Astrocyte of the hippocampus (primary cell): ENCODE measurements around the gene PDCL3.

ENCODE experiments used
- DNase-seq: peaks from one replicate; pipeline ENCODE4 v3.0.0; 2011; ENCODE audit warnings: low read depth, low spot score

Gene PDCL3

DNA sequence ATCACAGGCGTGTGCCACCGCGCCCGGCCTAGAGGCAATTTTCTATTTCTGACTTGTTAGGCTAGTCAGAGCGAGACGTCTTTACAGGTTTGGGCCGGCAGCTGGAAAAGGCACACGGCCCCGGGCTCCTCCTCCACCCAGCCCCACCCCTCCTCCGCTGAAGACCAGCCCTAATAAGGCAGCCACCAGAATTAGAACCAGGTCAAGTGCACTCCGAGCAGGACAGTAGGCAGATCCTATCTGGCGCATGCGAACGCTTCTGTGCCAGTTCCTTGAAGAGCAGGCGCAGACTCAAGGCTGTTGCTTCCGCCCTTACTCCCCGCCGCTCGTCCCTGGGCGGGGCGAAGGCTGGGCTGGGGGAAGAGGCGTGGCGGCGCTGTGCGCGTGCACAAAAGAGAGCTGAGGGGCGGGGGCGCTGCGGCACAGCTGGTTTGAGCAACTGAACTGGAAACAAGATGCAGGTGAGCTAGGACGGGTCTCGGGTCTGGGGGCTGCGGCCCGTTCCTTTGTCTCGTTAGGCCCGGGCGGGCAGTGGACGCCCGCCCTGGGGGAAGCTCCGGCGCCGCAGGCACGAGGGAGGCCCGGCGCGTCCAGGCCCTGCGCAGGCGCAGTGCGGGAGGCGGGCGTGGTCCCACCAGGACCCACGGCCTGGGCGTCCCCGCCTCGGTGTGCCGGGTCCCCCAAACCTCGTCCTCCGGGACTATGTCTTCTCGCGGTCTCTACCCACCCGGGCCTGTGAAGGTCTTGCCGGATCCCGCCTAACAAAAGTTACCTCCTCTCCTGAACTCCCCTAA is at the start of gene PDCL3:
PDCL3 (plus strand) TSS at position 381 of the 794 bp plus-strand sequence; CDS start at position 456, 75 bp downstream.
- peak; percentile 99 for DNase-seq

DNA sequence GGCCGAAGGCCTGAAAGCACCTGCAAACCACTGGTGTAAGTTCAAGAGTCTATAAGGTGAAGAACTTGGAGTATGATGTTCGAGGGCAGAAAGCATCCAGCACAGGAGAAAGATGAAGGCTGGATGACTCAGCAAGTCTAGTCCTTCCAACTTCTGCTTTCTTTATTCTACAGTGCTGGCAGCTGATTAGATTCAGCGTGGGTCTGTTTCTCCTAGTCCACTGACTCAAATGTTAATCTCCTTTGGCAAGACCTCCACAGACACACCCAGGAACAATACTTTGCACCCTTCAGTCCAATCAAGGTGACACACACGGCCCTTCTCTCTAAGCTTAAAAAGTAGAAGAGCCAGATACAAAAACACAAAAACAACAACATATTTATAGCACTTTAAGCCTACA is 49.1 kb upstream of the PDCL3 start:
- peak; percentile 30 for DNase-seq

DNA sequence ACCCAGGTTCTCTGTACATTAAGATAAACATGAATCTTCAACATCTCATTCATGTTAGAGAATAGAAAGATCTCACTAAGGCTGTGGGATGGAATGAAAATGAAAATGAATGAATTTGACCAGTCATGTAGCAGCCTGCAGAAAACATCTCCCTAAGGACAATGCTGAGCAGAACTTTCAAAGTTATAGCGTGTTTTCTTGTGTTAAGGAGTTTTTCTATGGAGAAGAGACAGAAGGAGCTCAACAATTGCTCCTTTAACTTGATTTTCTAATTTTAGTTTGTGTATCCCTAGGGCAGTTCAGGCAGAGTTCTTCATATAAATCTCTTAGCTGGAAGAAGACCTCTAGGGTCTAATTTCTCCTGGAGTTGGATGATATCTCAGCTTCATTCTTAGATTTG is 45.2 kb upstream of the PDCL3 start:
- no peak for DNase-seq

DNA sequence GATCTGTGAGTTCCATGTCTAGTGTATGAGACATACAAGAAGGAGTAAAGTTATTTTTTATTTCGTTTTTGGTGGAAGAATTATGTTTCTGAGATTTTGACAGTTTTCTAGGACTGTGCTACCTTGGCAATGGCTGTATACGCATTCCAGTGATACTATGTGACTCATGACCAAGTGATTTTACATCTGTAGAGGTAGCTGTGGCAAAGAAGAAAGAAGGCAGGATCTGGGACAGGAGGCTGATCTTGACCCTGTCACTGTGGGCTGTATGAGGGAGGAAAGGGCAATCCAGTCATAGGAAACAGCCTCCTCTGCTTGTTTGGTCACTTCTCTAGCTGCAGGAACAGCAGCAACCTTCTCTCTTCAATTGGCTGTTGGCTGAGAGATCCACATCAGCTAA is 44.0 kb upstream of the PDCL3 start:
- peak; percentile 24 for DNase-seq

DNA sequence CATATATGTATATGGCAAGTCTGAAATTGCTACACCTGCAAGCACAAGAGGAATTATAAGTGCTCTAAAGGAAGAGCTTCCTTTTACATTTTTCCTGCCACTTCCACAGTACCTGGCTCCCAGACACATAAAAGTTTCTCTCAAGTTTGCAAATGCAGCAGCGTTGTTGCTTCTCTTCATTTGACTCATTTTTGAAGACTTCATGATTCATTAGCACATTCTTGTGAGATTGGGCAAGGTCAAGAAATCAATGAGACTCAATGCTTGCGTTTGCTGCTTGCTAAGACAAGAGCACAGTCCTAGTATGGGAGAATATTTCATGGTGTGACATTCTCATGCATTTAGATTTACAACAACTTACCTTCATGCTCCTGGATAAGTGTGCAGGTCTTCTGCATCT is 42.6 kb upstream of the PDCL3 start:
- no peak for DNase-seq

- DNase-seq = no peak
Measured at GRCh38 chr2:100522430-100522829, 40.4 kb upstream of the PDCL3 start.

DNA sequence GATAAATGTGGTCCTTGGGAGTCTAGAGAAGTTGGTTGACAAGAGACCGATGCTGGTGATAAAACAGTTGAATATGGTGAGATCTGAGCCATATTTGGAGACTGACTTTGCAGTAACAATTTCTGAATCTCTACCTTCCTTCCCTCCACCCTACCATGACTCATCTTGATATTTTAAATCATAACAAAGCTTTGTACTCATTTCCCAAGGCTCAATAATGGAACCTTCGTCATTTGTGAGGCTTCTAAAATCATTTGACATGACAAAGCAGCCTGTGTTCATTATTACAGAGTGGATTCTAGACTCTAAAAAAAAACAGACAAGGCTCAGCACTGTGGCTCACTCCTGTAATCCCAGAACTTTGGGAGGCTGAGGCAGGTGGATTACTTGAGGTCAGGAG is 38.5 kb upstream of the PDCL3 start:
- no peak for DNase-seq

DNA sequence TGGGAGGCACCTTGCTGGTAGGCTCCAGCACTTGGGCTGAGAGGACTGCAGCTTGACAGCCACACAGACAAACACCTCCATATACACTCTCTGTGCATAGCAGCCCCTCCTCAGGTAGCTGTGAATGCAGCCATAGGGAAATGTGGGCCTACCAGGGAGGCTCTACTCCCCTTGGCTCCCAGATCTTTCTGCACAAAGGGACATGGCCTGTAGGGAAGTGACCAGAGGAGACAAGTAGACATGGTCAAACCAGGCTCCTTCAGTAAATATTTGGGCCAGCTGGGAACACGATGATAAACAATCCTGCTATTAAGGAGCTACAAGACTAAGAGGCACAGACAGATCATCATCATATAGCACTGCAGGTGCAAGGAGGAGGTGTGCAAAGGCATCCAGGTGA is 35.9 kb upstream of the PDCL3 start:
- no peak for DNase-seq

DNA sequence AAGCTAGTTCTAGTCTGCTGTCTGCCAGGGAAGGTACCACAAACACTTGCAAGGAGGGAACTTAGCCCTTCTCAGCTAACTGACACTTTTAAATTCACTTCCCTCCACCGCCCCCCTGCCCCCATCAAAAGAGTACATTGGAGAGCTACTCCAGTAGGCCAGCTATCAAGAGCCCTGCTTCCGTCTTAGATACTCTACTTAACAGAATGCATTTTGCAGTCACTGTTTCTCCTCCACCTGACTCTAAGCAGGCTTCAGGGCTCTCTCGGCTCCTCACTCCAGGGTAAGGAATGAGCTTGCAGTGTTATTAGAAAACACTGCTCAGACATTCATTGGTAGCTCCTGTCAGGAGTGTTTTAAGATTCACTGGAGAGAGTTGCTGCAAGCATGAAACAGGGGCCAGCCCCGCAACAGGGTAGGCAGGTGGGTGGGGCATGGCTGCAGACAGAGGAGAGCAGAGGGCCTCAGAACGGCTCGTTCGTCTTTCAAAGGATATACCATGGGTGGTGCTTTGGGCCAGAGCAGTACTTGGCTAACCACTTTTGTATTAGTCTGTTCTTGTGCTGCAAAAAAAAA is 35.3 kb upstream of the PDCL3 start:
- DNase-seq = no peak

- no peak for DNase-seq
Measured at GRCh38 chr2:100529176-100529575, 33.6 kb upstream of the PDCL3 start.

DNA sequence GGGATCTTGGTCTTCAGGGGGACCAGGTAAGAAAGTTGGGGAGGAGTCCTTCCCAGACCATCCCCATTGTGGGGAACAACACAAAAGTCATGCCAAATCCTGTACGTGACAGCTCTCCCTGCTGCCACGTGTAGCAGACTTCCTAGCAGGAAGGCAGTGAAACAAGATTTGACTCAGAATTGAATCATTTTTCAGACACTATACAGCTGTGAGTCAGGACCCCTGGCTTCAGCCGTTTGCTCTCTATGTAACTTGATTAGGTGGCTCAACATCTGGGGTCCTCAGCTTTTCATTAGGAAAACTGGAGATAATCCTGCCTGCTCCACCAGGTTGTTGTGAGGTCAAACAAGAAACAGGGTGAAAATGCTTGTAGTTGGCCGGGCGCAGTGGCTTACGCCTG is 32.9 kb upstream of the PDCL3 start:
- no peak for DNase-seq

DNA sequence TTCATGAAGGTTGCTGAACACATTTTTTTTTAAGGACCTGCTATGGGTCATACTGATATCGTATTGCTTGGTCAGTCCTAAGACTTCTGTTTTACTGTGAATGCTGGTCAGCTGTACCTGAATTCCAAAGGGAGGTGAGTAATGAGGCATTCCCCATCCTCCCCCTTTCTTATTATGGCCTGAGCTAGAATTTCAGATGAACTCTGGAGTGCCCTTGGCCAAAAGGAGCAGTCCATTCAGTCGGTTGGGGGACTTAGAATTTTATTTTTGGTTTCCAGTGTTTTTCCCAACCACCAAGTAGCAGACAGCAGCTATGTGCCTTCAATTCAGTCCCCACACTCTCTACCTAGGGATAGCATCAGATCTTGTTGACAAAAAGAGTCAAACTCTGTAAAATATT is 26.9 kb upstream of the PDCL3 start:
- DNase-seq = no peak

GRCh38 chr2:100537918-100538317 is 24.9 kb upstream of the PDCL3 start:
- no peak for DNase-seq

DNA sequence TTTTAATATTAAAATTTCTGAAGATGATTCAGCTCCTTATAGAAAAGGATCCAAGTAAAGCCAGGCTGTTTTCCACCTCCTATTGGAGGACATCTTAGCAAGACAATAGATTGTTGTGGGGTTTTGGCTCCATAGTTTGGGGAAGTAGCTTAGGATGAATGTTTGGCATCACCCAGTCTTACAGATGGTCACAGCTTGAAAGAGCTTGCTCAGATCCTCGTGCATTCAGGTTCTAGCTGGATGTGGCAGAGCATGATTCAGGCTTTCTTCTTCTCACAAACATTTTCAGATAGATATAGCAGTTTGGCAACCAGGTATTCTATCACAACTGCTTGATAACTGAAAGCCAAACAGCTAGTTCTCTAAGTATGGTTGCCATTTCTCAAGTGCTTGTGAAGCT is 23.6 kb upstream of the PDCL3 start:
- no peak for DNase-seq

DNA sequence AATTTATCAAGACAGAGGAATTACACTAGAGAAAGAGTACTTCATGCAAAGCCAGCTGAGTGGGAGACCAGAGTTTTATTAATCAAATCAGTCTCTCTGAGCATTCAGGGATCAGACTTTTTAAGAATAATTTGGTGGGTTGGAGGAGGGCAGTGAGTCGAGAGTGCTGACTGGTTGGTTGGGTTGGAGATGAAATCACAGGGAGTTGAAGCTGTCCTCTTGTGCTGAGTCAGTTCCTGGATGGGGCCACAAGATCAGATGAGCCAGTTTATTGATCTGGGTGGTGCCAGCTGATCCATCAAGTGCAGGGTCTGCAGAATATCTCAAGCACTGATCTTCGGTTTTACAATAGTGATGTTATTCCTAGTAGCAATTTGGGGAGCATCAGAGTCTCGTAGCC is 21.4 kb upstream of the PDCL3 start:
- no peak for DNase-seq

DNA sequence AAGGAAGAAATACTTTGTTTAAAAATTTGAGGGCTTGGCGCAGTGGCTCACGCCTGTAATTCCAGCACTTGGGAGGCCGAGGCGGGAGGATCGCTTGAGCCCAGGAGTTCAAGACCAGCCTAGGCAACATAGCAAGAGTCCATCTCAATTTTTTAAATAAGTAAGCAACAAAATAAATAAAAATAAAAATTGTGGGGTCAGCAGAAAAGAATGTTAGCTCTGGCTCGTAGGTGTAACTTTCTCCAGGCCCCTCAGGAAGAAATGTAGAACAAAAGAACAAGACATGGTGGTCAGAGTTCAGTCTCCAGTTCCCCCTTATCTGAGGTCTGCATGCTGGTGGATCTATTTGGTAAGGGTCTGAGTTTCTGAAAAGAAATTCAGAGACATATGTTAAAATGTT is 20.4 kb upstream of the PDCL3 start:
- no peak for DNase-seq

DNA sequence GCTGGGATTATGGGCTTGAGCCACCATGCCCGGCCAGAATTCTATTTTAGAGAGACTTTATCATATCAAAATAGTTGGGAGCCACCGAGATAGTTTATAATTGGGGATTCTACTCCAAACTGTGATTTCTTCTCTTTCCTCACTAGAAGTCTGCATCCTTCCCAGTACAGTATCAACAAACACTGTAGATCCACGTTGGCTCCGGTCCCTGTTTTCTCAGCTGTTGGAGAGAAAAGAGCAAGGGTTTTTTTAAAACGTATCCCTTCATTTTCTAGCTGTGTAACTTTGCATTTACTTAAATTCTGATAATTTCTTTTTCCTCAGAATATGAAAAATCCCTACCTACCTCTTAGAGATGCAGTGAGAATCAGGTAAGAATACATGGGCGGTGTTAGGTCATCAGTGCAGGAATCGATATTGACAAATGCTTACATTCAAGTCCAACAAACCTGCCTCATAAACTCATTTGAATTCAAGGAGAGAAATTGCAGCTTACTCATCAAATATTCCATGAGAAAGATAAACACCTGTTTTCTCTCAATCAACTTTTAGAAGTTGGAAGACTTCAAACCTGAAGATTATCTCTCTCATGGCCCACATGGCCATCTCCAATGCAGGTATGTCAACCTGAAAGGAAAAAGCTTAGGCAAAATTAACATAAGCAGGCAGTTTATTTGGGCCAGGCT is 17.7 kb upstream of the PDCL3 start:
- no peak for DNase-seq

GRCh38 chr2:100546469-100546868 is 16.3 kb upstream of the PDCL3 start:
- DNase-seq = no peak

DNA sequence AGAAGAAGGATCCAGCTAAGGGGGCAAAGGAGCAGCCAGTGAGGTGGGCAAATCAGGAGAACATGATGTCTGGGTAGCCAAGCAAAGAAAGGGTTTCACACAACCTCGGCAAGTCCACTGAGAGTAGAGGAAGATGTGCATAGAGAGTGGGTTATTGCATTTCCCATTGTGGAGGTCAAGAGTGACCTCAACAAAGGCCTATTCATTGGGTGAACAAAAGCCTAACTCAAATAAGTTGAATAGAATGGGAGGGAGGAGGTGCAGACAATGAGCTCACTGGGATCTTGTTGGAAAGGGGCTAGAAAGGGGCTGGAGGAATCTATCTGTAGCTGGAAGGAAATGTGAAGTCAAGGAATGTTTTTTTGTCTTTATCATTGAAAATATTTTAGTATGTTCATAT is 14.0 kb upstream of the PDCL3 start:
- DNase-seq = no peak

DNA sequence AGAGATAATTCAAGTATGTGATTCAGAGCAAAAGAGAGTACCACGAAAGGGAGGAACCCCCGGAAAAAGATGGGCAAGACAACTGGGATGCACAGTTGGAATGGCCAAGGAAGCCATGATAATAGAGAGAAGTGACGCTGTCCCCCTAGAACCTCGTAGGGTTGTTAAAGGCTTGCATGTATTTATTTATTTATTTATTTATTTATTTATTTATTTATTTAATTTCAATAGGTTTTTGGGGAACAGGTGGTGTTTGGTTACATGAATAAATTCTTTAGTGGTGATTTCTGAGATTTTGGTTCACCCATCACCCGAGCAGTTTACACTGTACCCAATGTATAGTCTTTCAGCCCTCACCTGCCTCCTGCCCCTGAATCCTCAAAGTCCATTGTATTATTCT is 11.5 kb upstream of the PDCL3 start:
- DNase-seq = no peak

DNA sequence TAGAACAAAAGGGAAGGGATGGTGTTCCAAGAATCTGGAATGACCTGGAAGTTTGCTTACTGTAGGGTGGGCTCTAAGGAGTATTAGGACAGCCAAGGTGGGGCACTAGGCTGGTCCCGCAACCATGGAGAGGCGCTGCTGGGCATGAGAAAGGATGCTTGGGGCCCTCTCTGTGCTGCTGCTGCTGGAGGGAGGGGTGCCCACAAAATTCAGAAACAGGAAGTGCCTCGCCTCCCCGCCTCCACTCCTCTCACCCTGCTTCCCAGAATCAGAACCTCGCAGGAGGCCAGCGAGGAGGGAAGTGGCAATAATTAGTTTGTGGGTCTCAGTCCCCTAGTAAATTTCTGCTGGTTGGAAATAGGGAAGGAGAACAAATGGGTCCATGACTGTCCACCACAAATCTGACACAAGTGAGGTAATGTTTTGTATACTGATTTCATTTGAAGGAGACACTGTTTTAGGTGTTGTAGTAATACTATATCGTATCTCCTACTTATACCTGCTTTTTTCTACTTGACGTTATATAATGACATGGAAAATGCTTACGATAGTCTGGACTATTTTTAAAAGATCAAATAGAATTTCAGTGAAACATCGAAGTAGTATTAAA is 7.9 kb upstream of the PDCL3 start:
- DNase-seq = no peak

GRCh38 chr2:100556746-100557145 is 6.0 kb upstream of the PDCL3 start:
- no peak for DNase-seq
